HEK293 (cell line): ENCODE results near the gene STARD10.

Experiments used
- HOXA7 ChIP-seq: sonication (generic); formaldehyde crosslinking; IDR thresholded peaks from 2 replicates; pipeline ENCODE4 v1.8.1; 2022; ENCODE audit warnings: missing genetic modification reagents, borderline replicate concordance
- IKZF3 ChIP-seq: fragments of 450-650 bp; IDR thresholded peaks from 2 replicates; pipeline ENCODE4 v1.5.0; 2018; ENCODE audit warnings: missing biosample characterization, mild to moderate bottlenecking, missing genetic modification characterization, moderate library complexity
- KLF17 ChIP-seq: fragments of 450-650 bp; formaldehyde crosslinking; IDR thresholded peaks from 2 replicates; pipeline ENCODE4 v1.5.1; 2016; ENCODE audit warnings: missing biosample characterization, missing genetic modification characterization
- MYNN ChIP-seq: fragments of 450-650 bp; formaldehyde crosslinking; IDR thresholded peaks from 2 replicates; pipeline ENCODE4 v1.5.1; 2016; ENCODE audit warnings: missing biosample characterization, missing genetic modification characterization, borderline replicate concordance
- PRDM6 ChIP-seq: fragments of 450-650 bp; formaldehyde crosslinking; IDR thresholded peaks from 2 replicates; pipeline ENCODE4 v1.5.1; 2017; ENCODE audit warnings: missing biosample characterization, missing genetic modification characterization
- ZNF26 ChIP-seq: fragments of 450-650 bp; formaldehyde crosslinking; IDR thresholded peaks from 2 replicates; pipeline ENCODE4 v1.5.1; 2016; ENCODE audit warnings: missing biosample characterization, missing genetic modification characterization
- ZNF501 ChIP-seq: fragments of 450-650 bp; formaldehyde crosslinking; IDR thresholded peaks from 2 replicates; pipeline ENCODE4 v1.5.1; 2016; ENCODE audit warnings: missing biosample characterization, missing genetic modification characterization
- ZNF701 ChIP-seq: fragments of 450-650 bp; formaldehyde crosslinking; IDR thresholded peaks from 2 replicates; pipeline ENCODE4 v1.5.1; 2016; ENCODE audit warnings: missing biosample characterization, missing genetic modification characterization
- ZNF785 ChIP-seq: fragments of 450-650 bp; formaldehyde crosslinking; IDR thresholded peaks from 2 replicates; pipeline ENCODE4 v1.5.1; 2016; ENCODE audit warnings: missing biosample characterization, missing genetic modification characterization
- TF ChIP-seq, protein P1 (sequence below): fragments of 450-650 bp; formaldehyde crosslinking; IDR thresholded peaks from 2 replicates; pipeline ENCODE4; 2016; ENCODE audit warnings: missing biosample characterization, missing genetic modification characterization
- TF ChIP-seq, protein P2 (sequence below): fragments of 450-650 bp; formaldehyde crosslinking; IDR thresholded peaks from 2 replicates; pipeline ENCODE4 v1.5.1; 2017; ENCODE audit warnings: missing biosample characterization, missing genetic modification characterization
- TF ChIP-seq, protein P3 (sequence below): fragments of 450-650 bp; formaldehyde crosslinking; IDR thresholded peaks from 2 replicates; pipeline ENCODE4 v1.5.1; 2016; ENCODE audit warnings: missing biosample characterization, missing genetic modification characterization, borderline replicate concordance
- TF ChIP-seq, protein P4 (sequence below): fragments of 450-650 bp; formaldehyde crosslinking; IDR thresholded peaks from 2 replicates; pipeline ENCODE4 v1.5.1; 2017; ENCODE audit warnings: missing biosample characterization, missing genetic modification characterization
- TF ChIP-seq, protein P5 (sequence below): fragments of 450-650 bp; formaldehyde crosslinking; IDR thresholded peaks from 2 replicates; pipeline ENCODE4 v1.5.1; 2016; ENCODE audit warnings: missing biosample characterization, missing genetic modification characterization

Gene STARD10

GRCh38 chr11:72724851-72725723 is 68.8 kb downstream of the STARD10 start (continued):
- TF ChIP-seq, protein P1, sequence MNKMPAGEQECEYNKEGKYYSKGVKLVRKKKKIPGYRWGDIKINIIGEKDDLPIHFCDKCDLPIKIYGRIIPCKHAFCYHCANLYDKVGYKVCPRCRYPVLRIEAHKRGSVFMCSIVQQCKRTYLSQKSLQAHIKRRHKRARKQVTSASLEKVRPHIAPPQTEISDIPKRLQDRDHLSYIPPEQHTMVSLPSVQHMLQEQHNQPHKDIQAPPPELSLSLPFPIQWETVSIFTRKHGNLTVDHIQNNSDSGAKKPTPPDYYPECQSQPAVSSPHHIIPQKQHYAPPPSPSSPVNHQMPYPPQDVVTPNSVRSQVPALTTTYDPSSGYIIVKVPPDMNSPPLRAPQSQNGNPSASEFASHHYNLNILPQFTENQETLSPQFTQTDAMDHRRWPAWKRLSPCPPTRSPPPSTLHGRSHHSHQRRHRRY (tag by site-specific recombination), result no peak
- TF ChIP-seq KLF17 (tag by site-specific recombination), result no peak
- TF ChIP-seq ZNF501 (tag by site-specific recombination), result no peak
- TF ChIP-seq ZNF701 (tag by site-specific recombination), result no peak
- TF ChIP-seq ZNF785 (tag by site-specific recombination), result no peak
- TF ChIP-seq, protein P2, sequence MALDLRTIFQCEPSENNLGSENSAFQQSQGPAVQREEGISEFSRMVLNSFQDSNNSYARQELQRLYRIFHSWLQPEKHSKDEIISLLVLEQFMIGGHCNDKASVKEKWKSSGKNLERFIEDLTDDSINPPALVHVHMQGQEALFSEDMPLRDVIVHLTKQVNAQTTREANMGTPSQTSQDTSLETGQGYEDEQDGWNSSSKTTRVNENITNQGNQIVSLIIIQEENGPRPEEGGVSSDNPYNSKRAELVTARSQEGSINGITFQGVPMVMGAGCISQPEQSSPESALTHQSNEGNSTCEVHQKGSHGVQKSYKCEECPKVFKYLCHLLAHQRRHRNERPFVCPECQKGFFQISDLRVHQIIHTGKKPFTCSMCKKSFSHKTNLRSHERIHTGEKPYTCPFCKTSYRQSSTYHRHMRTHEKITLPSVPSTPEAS, result no peak
- TF ChIP-seq MYNN (tag by site-specific recombination), result no peak
- no peak for TF ChIP-seq ZNF26 (tag by site-specific recombination)
- TF ChIP-seq, protein P3, sequence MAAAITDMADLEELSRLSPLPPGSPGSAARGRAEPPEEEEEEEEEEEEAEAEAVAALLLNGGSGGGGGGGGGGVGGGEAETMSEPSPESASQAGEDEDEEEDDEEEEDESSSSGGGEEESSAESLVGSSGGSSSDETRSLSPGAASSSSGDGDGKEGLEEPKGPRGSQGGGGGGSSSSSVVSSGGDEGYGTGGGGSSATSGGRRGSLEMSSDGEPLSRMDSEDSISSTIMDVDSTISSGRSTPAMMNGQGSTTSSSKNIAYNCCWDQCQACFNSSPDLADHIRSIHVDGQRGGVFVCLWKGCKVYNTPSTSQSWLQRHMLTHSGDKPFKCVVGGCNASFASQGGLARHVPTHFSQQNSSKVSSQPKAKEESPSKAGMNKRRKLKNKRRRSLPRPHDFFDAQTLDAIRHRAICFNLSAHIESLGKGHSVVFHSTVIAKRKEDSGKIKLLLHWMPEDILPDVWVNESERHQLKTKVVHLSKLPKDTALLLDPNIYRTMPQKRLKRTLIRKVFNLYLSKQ (tag by site-specific recombination), result no peak
- TF ChIP-seq HOXA7 (CRISPR knock-in tag), result no peak
- TF ChIP-seq, protein P4, sequence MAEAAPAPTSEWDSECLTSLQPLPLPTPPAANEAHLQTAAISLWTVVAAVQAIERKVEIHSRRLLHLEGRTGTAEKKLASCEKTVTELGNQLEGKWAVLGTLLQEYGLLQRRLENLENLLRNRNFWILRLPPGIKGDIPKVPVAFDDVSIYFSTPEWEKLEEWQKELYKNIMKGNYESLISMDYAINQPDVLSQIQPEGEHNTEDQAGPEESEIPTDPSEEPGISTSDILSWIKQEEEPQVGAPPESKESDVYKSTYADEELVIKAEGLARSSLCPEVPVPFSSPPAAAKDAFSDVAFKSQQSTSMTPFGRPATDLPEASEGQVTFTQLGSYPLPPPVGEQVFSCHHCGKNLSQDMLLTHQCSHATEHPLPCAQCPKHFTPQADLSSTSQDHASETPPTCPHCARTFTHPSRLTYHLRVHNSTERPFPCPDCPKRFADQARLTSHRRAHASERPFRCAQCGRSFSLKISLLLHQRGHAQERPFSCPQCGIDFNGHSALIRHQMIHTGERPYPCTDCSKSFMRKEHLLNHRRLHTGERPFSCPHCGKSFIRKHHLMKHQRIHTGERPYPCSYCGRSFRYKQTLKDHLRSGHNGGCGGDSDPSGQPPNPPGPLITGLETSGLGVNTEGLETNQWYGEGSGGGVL (tag by site-specific recombination), result peak; percentile 26; the same call in 1 of the 2 replicates
- TF ChIP-seq, protein P5, sequence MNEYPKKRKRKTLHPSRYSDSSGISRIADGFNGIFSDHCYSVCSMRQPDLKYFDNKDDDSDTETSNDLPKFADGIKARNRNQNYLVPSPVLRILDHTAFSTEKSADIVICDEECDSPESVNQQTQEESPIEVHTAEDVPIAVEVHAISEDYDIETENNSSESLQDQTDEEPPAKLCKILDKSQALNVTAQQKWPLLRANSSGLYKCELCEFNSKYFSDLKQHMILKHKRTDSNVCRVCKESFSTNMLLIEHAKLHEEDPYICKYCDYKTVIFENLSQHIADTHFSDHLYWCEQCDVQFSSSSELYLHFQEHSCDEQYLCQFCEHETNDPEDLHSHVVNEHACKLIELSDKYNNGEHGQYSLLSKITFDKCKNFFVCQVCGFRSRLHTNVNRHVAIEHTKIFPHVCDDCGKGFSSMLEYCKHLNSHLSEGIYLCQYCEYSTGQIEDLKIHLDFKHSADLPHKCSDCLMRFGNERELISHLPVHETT (tag by site-specific recombination), result no peak
- TF ChIP-seq IKZF3, result no peak
- TF ChIP-seq PRDM6, result no peak
- TF ChIP-seq, all 188 proteins: peak for 20
